GM12878 (cell line): ENCODE data around the gene TSTD2. TPM values are rescaled to one million over a fixed set of nuclear protein-coding genes. Genes with fewer than 3 reads are reported as not detected.

Experiments
- ATAC-seq: fragments of 200-7000 bp; cut with Tn5 transposase; 3 replicates; pipeline ENCODE4 v1.9.1; 2020; ENCODE audit warnings: mild to moderate bottlenecking, moderate library complexity
- BruUV-seq: library from RNA; stranded (reverse); fragments of 400-500 nt; replicated peaks from 2 replicates; lab custom pipeline; 2021; lab: Mats Ljungman, UMichigan
- CTCF ChIA-PET: fragments of 300-600 bp; sonication (Branson Sonifier 250); formaldehyde crosslinking; extraction: SDS; loops from one replicate; lab custom pipeline; 2021; ENCODE audit warnings: inconsistent platforms; lab: Yijun Ruan, JAX
- POLR2A ChIA-PET: fragments of 350-600 bp; formaldehyde crosslinking; extraction: SDS; loops from one replicate; lab custom pipeline; 2021; ENCODE audit warnings: inconsistent platforms; lab: Charles Lee
- RAD21 ChIA-PET: fragments of 300-600 bp; sonication (Branson Sonifier 250); formaldehyde crosslinking; loops from one replicate; lab custom pipeline; 2023; ENCODE audit warnings: antibody characterized with exemption; ENCODE audit not compliant: unreplicated experiment; lab: Charles Lee
- SMC1A ChIA-PET: fragments of 300-600 bp; sonication (Branson Sonifier 250); formaldehyde crosslinking; loops from one replicate; lab custom pipeline; 2023; ENCODE audit not compliant: unreplicated experiment, uncharacterized antibody; lab: Charles Lee
- DNase-seq: peaks from one replicate; pipeline ENCODE4 v3.0.0-alpha.2; 2011; ENCODE audit warnings: low read depth, low spot score
- FAIRE-seq: peaks from 3 replicates; lab custom pipeline; 2011; peaks lifted over from hg19 to GRCh38; lab: Jason Lieb, UNC
- H2AFZ ChIP-seq: 2 replicates; pipeline ENCODE4 v1.6.0; 2011; ENCODE audit warnings: low read depth, low read length, control low read depth; ENCODE audit not compliant: control insufficient read depth
- H3K27ac ChIP-seq: 2 replicates; pipeline ENCODE4 v1.5.1; 2011; ENCODE audit warnings: control low read depth; ENCODE audit not compliant: control insufficient read depth, insufficient read depth
- H3K27me3 ChIP-seq, 2 experiments: replicated peaks in 1 of 2; 2 replicates each; pipeline versions ENCODE4 v1.6.0 to v1.6.1; 2011; ENCODE audit warnings: low read length in 1 of 2; ENCODE audit not compliant: control insufficient read depth in 2 of 2, insufficient read depth in 2 of 2
- H3K36me3 ChIP-seq, 2 experiments: 2 replicates each; pipeline ENCODE4 v1.5.1; 2011; ENCODE audit warnings: low read length in 1 of 2; ENCODE audit not compliant: control insufficient read depth in 2 of 2, insufficient read depth in 2 of 2
- H3K4me1 ChIP-seq: 2 replicates; pipeline ENCODE4 v1.6.1; 2011; ENCODE audit warnings: mild to moderate bottlenecking, low read length, moderate library complexity, mixed read lengths; ENCODE audit not compliant: control insufficient read depth, insufficient read depth
- H3K4me2 ChIP-seq: 2 replicates; pipeline ENCODE4 v1.6.0; 2011; ENCODE audit warnings: control low read depth; ENCODE audit not compliant: control insufficient read depth, insufficient read depth
- H3K4me3 ChIP-seq: fragments of 200-600 bp; sonication (generic); 2 replicates; pipeline ENCODE4 v1.5.1; 2016
- H3K79me2 ChIP-seq: 2 replicates; pipeline ENCODE4 v1.6.0; 2011; ENCODE audit warnings: low read length; ENCODE audit not compliant: control insufficient read depth, insufficient read depth
- H3K9ac ChIP-seq: 2 replicates; pipeline ENCODE4 v1.8.0; 2011; ENCODE audit warnings: low read length, control low read depth, mixed read lengths; ENCODE audit not compliant: control insufficient read depth, insufficient read depth
- H3K9me3 ChIP-seq: replicated peaks from 3 replicates; pipeline ENCODE4 v1.5.1; 2011; ENCODE audit warnings: mild to moderate bottlenecking, low read length; ENCODE audit not compliant: control insufficient read depth, insufficient read depth
- H4K20me1 ChIP-seq: 2 replicates; pipeline ENCODE4 v1.6.0; 2011; ENCODE audit not compliant: control insufficient read depth, insufficient read depth
- BMI1 ChIP-seq: fragments of 450-650 bp; IDR thresholded peaks from 2 replicates; pipeline ENCODE4 v1.6.1; 2016; ENCODE audit warnings: mild to moderate bottlenecking, moderate library complexity, borderline replicate concordance
- CBFB ChIP-seq: IDR thresholded peaks from 2 replicates; pipeline ENCODE4 v1.6.1; 2016; ENCODE audit warnings: antibody characterized with exemption, low read depth
- HDAC6 ChIP-seq: fragments of 200-600 bp; sonication (generic); IDR thresholded peaks from one replicate; pipeline ENCODE4 v1.8.0; 2017; ENCODE audit warnings: antibody characterized with exemption; ENCODE audit not compliant: unreplicated experiment
- KDM1A ChIP-seq: fragments of 200-600 bp; sonication (generic); IDR thresholded peaks from 2 replicates; pipeline ENCODE4 v1.6.1; 2016; ENCODE audit warnings: borderline replicate concordance
- MTA2 ChIP-seq: fragments of 450-650 bp; IDR thresholded peaks from 2 replicates; pipeline ENCODE4 v1.6.1; 2016; ENCODE audit warnings: low read depth, mild to moderate bottlenecking, moderate library complexity
- NBN ChIP-seq: fragments of 450-650 bp; IDR thresholded peaks from 2 replicates; pipeline ENCODE4 v1.6.1; 2016
- POU2F2 ChIP-seq: IDR thresholded peaks from 3 replicates; pipeline ENCODE4 v1.6.1; 2011; ENCODE audit warnings: low read depth, mild to moderate bottlenecking, low read length, borderline replicate concordance
- YY1 ChIP-seq: IDR thresholded peaks from 2 replicates; pipeline ENCODE4 v1.6.1; 2011; ENCODE audit warnings: low read depth, mild to moderate bottlenecking, low read length
- ZNF207 ChIP-seq: fragments of 450-650 bp; IDR thresholded peaks from 2 replicates; pipeline ENCODE4 v1.6.1; 2014; ENCODE audit warnings: antibody characterized with exemption, mild to moderate bottlenecking, borderline replicate concordance
- ZNF384 ChIP-seq: IDR thresholded peaks from 2 replicates; pipeline ENCODE4 v1.6.1; 2012; ENCODE audit warnings: low read depth, mild to moderate bottlenecking, low read length, improper control_type of control experiment, borderline replicate concordance
- WGBS: methylation state at CpG from one replicate; pipeline ENCODE4 v1.1.6; 2016; ENCODE audit warnings: low lambda C conversion rate; ENCODE audit not compliant: insufficient replicate concordance, insufficient coverage; ENCODE audit errors: missing lambda C conversion rate; 5-methylcytosine and 5-hydroxymethylcytosine counted together
- in situ Hi-C: fragments of 300-500 bp; cut with MboI; formaldehyde crosslinking; loops from 9 replicates; pipeline ENCODE4 v1.14.3; 2018; ENCODE audit warnings: mixed read lengths
- intact Hi-C: fragments of 100-400 bp; cut with micrococcal nuclease; formaldehyde crosslinking; loops from one replicate; pipeline ENCODE4 v1.14.2; 2022; ENCODE audit not compliant: unreplicated experiment
- polyA plus RNA-seq, 11 experiments: library from polyadenylated mRNA; depleted of rRNA in 4 of 11; unstranded in 6 of 11; stranded (reverse) in 5 of 11; fragments of >200 nt; fragmentation: Nextera tagmentation in 4 of 11; fragmentation: Illumina TruSeq in 1 of 11; extraction: Ambion mirVana in 4 of 11; extraction: Trizol in 1 of 11; gene quantifications; 1 replicate in 1 of 11; 2 replicates in 10 of 11; pipeline versions ENCODE4 v1.2.1 to v1.2.3, GENCODE V29; 2011 to 2016; ENCODE audit warnings: inconsistent platforms in 2 of 11, missing spikeins in 2 of 11, low read depth in 1 of 11
- total RNA-seq, 4 experiments: library from RNA; depleted of rRNA in 3 of 4; stranded (reverse); fragments of >200 nt in 3 of 4; fragmentation: Illumina TruSeq in 1 of 4; extraction: Trizol in 1 of 4; gene quantifications; 2 replicates each; pipeline versions ENCODE4 v1.2.1 to v1.2.3, GENCODE V29; 2013 to 2021
- TF ChIP-seq, protein P1 (sequence below): fragments of 450-650 bp; IDR thresholded peaks from 2 replicates; pipeline ENCODE4 v1.6.1; 2016; ENCODE audit warnings: mild to moderate bottlenecking
- TF ChIP-seq, protein P2 (sequence below): fragments of 450-650 bp; IDR thresholded peaks from 2 replicates; pipeline ENCODE4 v1.6.1; 2018; ENCODE audit warnings: mild to moderate bottlenecking, low read depth, moderate library complexity; ENCODE audit not compliant: partially characterized antibody

Gene TSTD2
- total and polyA plus RNA-seq, 10 of the 15 experiments (the other 5 are each of a cell fraction or from before 2014, with no cell fraction given): 5.0 to 30.6 (median 14.1) TPM

DNA sequence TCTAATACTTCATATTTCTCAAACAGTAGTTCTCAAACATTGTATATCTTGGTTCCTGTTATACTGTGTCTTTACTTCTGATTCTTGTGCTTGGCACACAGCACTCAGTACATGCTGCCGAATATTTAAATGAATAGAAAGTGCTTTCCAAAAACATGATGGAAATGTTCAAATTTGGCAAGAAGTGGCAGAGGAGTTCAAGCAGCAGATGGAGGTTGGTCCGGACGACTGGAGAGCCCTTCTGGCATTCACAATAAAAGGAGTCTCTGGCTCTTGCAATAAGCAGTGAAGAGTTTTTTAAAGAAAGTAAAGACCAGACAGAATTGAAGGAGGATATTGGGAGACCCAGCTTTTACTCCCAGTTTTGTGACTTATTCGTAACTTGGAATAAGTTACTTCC, 36.3 kb downstream of the TSTD2 start:
- ChIA-PET SMC1A (interaction anchor here (0.7 to 16.6 kb wide), 7 partner anchors 14 to 740 kb away, joined by 3 to 377 read pairs (median 6); partner anchors contain the start of gene TMOD1), RAD21 (interaction anchor here (1.0 to 13.2 kb wide), 4 partner anchors 11 to 127 kb away, joined by 3 to 306 read pairs (median 54); partner anchors contain the start of gene TMOD1), POLR2A (interaction anchor here (0.6 kb wide), 1 partner anchor 82 kb away, joined by 4 read pairs; no protein-coding TSS in a partner anchor), CTCF (interaction anchor here (2.8 to 17.1 kb wide), 7 partner anchors 17 to 740 kb away, joined by 16 to 573 read pairs (median 34); partner anchors contain the start of gene TMOD1)
- no peak overlapping the region for H3K4me3 ChIP-seq
- H3K79me2 ChIP-seq: no peaks in the 10 kb centered on the region
- FAIRE-seq: no peak
- no peak overlapping the region for H2AFZ ChIP-seq
- no TSS peak for BruUV-seq
- no peaks in the 10 kb centered on the region for H3K9me3 ChIP-seq
- TF ChIP-seq ZNF384 (no peak), POU2F2 (no peak), HDAC6 (no peak), MTA2 (no peak), KDM1A (no peak), ZNF207 (no peak), BMI1 (no peak), CBFB (no peak), NBN (no peak), YY1 (no peak)
- TF ChIP-seq, protein P1, sequence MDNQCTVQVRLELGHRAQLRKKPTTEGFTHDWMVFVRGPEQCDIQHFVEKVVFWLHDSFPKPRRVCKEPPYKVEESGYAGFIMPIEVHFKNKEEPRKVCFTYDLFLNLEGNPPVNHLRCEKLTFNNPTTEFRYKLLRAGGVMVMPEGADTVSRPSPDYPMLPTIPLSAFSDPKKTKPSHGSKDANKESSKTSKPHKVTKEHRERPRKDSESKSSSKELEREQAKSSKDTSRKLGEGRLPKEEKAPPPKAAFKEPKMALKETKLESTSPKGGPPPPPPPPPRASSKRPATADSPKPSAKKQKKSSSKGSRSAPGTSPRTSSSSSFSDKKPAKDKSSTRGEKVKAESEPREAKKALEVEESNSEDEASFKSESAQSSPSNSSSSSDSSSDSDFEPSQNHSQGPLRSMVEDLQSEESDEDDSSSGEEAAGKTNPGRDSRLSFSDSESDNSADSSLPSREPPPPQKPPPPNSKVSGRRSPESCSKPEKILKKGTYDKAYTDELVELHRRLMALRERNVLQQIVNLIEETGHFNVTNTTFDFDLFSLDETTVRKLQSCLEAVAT: no peak
- TF ChIP-seq, protein P2, sequence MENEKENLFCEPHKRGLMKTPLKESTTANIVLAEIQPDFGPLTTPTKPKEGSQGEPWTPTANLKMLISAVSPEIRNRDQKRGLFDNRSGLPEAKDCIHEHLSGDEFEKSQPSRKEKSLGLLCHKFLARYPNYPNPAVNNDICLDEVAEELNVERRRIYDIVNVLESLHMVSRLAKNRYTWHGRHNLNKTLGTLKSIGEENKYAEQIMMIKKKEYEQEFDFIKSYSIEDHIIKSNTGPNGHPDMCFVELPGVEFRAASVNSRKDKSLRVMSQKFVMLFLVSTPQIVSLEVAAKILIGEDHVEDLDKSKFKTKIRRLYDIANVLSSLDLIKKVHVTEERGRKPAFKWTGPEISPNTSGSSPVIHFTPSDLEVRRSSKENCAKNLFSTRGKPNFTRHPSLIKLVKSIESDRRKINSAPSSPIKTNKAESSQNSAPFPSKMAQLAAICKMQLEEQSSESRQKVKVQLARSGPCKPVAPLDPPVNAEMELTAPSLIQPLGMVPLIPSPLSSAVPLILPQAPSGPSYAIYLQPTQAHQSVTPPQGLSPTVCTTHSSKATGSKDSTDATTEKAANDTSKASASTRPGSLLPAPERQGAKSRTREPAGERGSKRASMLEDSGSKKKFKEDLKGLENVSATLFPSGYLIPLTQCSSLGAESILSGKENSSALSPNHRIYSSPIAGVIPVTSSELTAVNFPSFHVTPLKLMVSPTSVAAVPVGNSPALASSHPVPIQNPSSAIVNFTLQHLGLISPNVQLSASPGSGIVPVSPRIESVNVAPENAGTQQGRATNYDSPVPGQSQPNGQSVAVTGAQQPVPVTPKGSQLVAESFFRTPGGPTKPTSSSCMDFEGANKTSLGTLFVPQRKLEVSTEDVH: no peak
- H3K4me2 ChIP-seq: no peak overlapping the region
- H3K27ac ChIP-seq: no peak overlapping the region
- H3K27me3 ChIP-seq: no peaks in the 10 kb centered on the region
- WGBS: 96% methylated on average over 4 of the region's 4 CpGs
- in situ Hi-C loops: no loop called here
- peaks cover 7% of the 10 kb centered on the region; the same call in 1 of the 2 replicates for H3K4me1 ChIP-seq
- no peak for DNase-seq
- H4K20me1 ChIP-seq: no peaks in the 10 kb centered on the region
- ATAC-seq: no peak
- H3K9ac ChIP-seq: no peak overlapping the region
- intact Hi-C loops: loop anchor here (5.0 to 10.0 kb wide), 2 partner anchors 92 to 740 kb away; partner anchors contain the start of gene TMOD1
- peaks cover 5 to 9% of the 10 kb centered on the region in 2 experiments for H3K36me3 ChIP-seq
